Mammary epithelial cell (primary cell): Measurements from ENCODE around the gene CENPB.

ENCODE experiments used
- CTCF ChIP-seq, 2 donors: IDR thresholded peaks in 1 of 2; conservative IDR thresholded peaks in 1 of 2; 2 replicates each; pipeline ENCODE4 v1.5.1; 2011 to 2012; ENCODE audit warnings: inconsistent platforms in 2 of 2, low read length in 2 of 2, mild to moderate bottlenecking in 2 of 2, control low read depth in 1 of 2, low read depth in 1 of 2; ENCODE audit not compliant: insufficient read depth in 1 of 2; ENCODE audit errors: extremely low read depth in 1 of 2
- EZH2 ChIP-seq: IDR thresholded peaks from 2 replicates; pipeline ENCODE4 v1.6.1; 2012; ENCODE audit warnings: low read length, inconsistent platforms, borderline replicate concordance

DNA sequence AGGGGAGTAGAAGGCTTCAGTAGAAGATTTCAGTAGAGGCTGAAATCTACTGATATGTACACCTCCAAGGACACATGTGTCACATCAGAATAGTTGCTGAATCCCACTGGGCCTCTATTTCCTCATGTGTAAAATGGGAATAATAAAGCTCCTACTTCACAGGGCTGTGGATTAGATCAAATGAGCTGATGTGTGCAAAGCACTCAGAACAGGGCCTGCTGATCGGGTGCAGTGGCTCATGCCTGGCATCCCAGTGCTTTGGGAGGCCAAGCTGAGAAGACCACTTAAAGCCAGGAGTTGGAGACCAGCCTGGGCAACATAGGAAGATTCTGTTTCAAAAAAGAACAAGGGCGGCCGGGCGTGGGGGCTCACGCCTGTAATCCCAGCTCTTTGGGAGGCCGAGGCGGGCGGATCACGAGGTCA lies 25.7 kb upstream of the CENPB start:
- TF ChIP-seq CTCF (conservative IDR thresholded peaks at IDR 0.05 in 1 of 2, IDR thresholded peaks at IDR 0.05 in 1 of 2; ENCODE audit: extremely low read depth in 1 of 2, insufficient read depth in 1 of 2, low read depth in 1 of 2, low read length in 2 of 2) (no peak), EZH2 (no peak)
